Neural cell (in vitro differentiated cells): ENCODE measurements around the gene MIPOL1.

Source experiments
- EP300 ChIP-seq: fragments of 450-650 bp; conservative IDR thresholded peaks from 2 replicates; pipeline ENCODE4 v1.6.1; 2014; ENCODE audit warnings: antibody characterized with exemption, mild to moderate bottlenecking, moderate library complexity; ENCODE audit not compliant: poor library complexity, severe bottlenecking
- EZH2 ChIP-seq: fragments of 200-600, 300-800 bp; shearing (Covaris generic), sonication (generic); IDR thresholded peaks from 2 replicates; pipeline ENCODE4 v1.6.1; 2014; ENCODE audit warnings: antibody characterized with exemption, low read length, borderline replicate concordance, mild to moderate bottlenecking; ENCODE audit not compliant: insufficient read depth, poor library complexity, severe bottlenecking
- POLR2AphosphoS5 ChIP-seq: IDR thresholded peaks from 2 replicates; pipeline ENCODE4 v1.6.1; 2012
- SMC3 ChIP-seq: fragments of 450-650 bp; conservative IDR thresholded peaks from 2 replicates; pipeline ENCODE4 v1.6.1; 2014; ENCODE audit warnings: antibody characterized with exemption, mild to moderate bottlenecking, moderate library complexity; ENCODE audit not compliant: poor library complexity
- TAF1 ChIP-seq: IDR thresholded peaks from 2 replicates; pipeline ENCODE4 v1.6.1; 2012; ENCODE audit warnings: low read depth
- TF ChIP-seq, protein P1 (sequence below): fragments of 450-650 bp; IDR thresholded peaks from 2 replicates; pipeline ENCODE4 v1.5.1; 2014; ENCODE audit warnings: antibody characterized with exemption, mild to moderate bottlenecking, moderate library complexity; ENCODE audit not compliant: poor library complexity, severe bottlenecking
- TF ChIP-seq, protein P2 (sequence below): IDR thresholded peaks from 2 replicates; pipeline ENCODE4 v1.6.1; 2012; ENCODE audit warnings: borderline replicate concordance

DNA sequence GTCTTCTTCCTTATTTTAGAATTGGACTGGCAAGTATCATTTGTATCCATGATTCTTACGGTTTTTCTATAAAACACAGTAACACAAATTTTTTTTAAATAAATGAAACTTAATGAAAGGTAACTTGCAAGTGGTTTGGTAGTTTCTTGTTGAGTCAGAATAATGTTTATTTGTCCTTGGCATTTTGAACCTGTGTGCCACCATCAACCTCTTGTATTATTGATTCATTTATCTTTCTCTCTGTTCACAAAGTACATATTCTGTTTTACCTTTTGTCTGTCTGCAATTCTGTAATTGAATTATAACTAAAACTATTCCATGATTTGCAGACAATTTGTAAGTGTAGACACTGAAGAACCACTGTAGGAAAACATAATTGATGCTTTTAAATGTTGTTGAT, 54.7 kb downstream of the MIPOL1 start:
- TF ChIP-seq, protein P1, sequence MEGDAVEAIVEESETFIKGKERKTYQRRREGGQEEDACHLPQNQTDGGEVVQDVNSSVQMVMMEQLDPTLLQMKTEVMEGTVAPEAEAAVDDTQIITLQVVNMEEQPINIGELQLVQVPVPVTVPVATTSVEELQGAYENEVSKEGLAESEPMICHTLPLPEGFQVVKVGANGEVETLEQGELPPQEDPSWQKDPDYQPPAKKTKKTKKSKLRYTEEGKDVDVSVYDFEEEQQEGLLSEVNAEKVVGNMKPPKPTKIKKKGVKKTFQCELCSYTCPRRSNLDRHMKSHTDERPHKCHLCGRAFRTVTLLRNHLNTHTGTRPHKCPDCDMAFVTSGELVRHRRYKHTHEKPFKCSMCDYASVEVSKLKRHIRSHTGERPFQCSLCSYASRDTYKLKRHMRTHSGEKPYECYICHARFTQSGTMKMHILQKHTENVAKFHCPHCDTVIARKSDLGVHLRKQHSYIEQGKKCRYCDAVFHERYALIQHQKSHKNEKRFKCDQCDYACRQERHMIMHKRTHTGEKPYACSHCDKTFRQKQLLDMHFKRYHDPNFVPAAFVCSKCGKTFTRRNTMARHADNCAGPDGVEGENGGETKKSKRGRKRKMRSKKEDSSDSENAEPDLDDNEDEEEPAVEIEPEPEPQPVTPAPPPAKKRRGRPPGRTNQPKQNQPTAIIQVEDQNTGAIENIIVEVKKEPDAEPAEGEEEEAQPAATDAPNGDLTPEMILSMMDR, result no peak
- TF ChIP-seq POLR2AphosphoS5, result no peak
- no peak for TF ChIP-seq EZH2
- TF ChIP-seq, protein P2, sequence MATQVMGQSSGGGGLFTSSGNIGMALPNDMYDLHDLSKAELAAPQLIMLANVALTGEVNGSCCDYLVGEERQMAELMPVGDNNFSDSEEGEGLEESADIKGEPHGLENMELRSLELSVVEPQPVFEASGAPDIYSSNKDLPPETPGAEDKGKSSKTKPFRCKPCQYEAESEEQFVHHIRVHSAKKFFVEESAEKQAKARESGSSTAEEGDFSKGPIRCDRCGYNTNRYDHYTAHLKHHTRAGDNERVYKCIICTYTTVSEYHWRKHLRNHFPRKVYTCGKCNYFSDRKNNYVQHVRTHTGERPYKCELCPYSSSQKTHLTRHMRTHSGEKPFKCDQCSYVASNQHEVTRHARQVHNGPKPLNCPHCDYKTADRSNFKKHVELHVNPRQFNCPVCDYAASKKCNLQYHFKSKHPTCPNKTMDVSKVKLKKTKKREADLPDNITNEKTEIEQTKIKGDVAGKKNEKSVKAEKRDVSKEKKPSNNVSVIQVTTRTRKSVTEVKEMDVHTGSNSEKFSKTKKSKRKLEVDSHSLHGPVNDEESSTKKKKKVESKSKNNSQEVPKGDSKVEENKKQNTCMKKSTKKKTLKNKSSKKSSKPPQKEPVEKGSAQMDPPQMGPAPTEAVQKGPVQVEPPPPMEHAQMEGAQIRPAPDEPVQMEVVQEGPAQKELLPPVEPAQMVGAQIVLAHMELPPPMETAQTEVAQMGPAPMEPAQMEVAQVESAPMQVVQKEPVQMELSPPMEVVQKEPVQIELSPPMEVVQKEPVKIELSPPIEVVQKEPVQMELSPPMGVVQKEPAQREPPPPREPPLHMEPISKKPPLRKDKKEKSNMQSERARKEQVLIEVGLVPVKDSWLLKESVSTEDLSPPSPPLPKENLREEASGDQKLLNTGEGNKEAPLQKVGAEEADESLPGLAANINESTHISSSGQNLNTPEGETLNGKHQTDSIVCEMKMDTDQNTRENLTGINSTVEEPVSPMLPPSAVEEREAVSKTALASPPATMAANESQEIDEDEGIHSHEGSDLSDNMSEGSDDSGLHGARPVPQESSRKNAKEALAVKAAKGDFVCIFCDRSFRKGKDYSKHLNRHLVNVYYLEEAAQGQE, result no peak
- no peak for TF ChIP-seq TAF1
- no peak for TF ChIP-seq SMC3
- TF ChIP-seq EP300, result no peak
